KG1 (cell line): Measurements from ENCODE around the gene FBF1.
"Not testable (repeated sequence)": the region's sequence is repeated elsewhere in the genome, so short reads cannot be mapped to it uniquely, and the experiment has no call there.

Source experiments
- DNase-seq: peaks from one replicate; lab custom pipeline; 2025; lab: John Stamatoyannopoulos, UW

FBF1 gene, protein sequence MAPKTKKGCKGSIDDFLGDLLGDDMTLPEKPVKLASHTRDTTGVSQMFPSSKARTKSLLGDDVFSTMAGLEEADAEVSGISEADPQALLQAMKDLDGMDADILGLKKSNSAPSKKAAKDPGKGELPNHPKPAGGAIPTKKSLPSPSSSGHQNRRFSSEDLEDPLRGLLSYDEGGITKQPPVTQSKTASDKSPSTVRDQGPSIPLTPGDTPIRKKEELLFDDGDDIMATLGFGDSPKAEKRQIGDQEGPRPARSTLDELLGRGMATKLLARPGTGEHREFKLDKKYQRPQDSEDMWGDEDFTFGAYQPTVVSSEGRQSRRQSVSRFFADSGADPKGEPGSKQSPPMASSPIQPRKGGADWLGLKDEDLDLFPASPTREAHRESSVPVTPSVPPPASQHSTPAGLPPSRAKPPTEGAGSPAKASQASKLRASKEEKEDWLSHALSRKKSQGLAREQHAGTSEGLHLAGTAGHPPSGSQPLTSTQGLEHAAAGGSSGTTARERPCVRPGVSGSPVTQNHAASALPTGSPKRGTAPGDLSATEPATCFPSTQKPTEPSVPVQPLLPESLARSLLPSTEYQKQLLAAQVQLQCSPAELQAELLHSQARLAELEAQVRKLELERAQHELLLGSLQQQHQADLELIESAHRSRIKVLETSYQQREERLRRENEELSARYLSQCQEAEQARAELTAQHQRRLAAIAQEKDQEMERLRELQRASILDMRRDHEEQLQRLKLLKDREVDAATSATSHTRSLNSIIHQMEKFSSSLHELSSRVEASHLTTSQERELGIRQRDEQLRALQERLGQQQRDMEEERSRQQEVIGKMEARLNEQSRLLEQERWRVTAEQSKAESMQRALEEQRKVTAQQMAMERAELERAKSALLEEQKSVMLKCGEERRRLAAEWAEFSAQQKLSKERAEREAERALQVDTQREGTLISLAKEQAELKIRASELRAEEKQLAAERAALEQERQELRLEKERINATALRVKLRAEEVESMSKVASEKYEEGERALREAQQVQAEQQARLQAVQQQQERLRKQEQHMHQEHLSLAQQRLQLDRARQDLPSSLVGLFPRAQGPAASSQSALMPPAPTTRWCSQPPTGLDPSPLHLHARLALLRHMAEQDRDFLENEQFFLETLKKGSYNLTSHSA

DNA sequence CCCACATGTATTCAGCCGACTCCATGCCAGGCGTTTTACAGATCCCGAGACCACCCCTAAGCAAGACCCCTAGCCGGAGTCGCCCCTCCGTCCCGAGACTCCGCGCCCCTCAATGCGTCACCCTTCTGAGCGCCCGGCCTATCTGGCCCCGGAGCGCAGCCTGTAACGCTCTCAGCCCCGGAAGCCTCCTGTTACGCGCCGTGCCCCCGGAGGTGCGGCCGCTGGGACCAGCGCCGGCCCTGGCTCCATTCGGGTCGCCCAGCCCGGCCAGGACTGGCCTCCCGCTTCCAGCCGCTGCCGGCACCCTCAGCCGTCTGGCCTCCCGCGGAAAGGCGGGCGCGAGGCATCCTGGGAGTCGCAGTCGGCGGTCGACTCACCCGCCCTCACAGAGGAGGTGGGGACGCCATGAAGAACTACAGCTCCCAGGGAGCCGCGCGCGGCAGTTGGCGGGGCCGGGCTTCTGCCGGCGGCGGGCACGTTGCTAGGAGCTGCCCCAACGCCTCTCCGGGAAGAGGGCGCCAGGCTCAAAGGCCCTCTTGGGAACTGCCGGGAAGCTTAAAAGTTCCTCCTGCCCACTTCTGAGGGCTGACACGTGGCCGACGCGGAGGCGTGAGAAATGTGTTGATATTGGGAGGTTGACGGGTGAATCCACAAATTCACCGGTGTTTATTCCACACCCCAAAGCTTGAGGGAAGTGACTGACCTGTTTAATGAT is at the start of gene FBF1:
FBF1 (minus strand) TSS at position 316 of the 715 bp plus-strand sequence. CDS start 2,893 bp downstream, outside the sequence.
- peak; percentile 74 for DNase-seq

- no peak for DNase-seq
These were observed 46.2 kb upstream of the FBF1 start for GRCh38 chr17:75987041-75987440.

DNA sequence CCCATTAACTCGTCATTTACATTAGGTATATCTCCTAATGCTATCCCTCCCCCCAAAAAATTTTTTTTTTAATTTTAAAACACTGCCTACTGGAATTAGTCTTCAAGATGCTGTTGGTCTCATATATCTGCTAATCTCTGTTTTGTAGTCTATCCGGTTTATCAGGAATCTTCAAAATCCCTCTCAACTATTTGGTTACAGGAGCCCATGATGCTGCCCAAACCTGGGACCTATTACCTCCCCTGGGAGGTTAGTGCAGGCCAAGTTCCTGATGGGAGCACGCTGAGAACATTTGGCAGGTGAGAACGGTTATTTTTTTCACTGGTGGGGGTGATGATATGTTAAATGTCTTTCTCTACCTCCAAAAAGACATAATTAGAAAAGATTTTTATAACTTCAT is 45.1 kb upstream of the FBF1 start:
- DNase-seq: no peak

- no peak for DNase-seq
These were observed 42.8 kb upstream of the FBF1 start for GRCh38 chr17:75983501-75984181.

- no peak for DNase-seq
These were observed 40.3 kb upstream of the FBF1 start for GRCh38 chr17:75981019-75981615.

- no peak for DNase-seq
These were observed 39.6 kb upstream of the FBF1 start for GRCh38 chr17:75980188-75981018.

DNA sequence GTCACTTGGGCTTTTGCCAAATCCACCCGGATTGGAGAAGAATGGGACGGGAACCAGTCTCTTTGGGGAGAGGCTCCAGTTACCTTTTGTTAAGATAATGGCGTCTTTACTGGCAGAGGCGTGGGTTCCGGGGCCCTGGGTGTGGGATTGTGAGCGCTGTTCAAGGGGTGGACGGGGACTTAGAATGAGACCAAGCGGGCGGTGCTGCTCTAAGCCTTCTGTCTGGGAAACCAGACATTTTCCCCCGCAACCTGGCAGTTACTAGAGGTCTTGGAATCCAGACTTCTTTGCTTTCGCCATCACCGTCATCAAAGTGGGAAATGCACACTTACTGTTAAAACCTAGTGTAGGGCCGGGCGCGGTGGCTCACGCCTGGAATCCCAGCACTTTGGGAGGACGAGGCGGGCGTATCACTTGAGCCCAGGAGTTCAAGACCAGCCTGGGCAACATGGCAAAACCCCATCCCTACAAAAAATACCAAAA is 38.9 kb upstream of the FBF1 start:
- no peak for DNase-seq

DNA sequence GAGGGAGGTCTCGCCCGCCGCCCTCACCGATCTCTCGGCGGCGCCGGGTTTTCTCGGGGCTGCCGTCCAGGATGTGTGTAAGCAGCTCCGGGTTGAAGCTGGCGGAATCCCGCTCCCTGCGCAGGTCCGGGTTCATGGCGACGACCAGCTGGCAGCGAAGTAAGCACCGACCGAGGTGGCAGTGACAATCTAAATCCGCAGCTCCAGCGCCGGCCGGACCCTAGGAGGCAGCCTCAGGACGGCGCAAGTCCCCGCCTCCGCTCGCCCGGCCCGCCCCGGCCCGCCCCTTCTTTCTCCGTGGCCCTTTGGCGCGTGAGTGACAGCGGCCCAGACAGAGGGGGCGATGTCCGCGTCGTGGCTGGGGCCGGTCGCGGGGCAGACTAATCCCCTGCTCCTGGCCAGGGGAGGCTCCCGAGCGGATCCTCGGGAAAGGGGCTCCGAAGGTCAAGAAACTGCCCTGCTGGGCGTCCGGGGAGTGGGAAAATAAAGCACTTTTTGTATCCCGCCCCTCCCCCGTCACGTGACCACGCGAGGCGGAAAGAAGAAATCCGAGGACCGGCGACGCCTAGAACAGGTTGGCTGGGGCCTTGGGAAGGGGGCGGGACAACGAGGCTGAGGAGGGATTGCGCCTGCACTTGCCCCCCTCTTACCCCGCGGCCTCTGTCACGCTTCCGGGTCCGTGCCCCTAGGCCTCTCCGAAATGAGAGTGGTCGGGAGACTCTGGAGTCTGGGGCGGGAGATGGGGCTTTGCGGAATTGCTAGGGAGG is 38.3 kb upstream of the FBF1 start, which contains the start of the genes ACOX1 and TEN1:
ACOX1 (minus strand) TSS at position 229 of the 767 bp plus-strand sequence; CDS start at position 136, 93 bp downstream.
TEN1 (plus strand) TSS at position 303 of the 767 bp plus-strand sequence. CDS start 6,953 bp downstream, outside the sequence.
- DNase-seq: peak; percentile 96

GRCh38 chr17:75976175-75976848 is 35.5 kb upstream of the FBF1 start:
- DNase-seq: no peak

DNA sequence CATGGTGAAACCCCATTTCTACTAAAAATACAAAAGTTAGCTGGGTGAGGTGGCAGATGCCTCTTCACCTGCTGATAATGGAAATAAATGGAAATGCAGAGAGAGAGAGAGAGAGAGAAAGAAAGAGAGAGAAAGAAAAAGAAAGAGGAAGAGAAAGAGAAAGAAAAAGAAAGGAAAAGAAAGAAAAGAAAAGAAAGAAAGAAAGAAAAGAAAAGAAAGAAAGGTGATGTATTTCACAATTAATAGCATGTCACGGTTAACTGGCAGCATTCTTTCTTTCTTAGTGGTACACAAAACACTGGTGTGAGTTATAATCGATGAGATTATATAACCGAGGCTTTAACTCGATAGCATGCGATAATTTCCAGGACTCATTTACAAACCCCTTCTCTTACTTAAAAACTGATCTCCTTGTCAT is 34.9 kb upstream of the FBF1 start:
- DNase-seq: no peak

DNA sequence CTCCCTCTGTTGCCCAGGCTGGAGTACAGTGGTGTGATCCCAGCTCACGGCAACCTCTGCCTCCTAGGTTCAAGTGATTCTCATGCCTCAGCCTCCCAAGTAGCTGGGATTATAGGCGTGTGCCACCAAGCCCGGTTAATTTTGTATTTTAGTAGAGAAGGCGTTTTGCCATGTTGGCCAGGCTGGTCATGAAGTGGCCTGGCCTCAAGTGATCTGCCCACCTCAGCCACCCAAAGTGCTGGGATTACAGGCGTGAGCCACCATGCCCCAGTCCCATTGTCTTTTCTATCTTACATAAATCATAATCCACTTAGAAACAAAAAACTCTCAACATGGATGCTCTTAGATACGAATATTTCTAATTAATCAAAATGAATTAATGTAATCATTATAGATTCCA is 34.3 kb upstream of the FBF1 start:
- DNase-seq: not testable (repeated sequence)

GRCh38 chr17:75970626-75971025 is 29.8 kb upstream of the FBF1 start:
- DNase-seq: no peak

DNA sequence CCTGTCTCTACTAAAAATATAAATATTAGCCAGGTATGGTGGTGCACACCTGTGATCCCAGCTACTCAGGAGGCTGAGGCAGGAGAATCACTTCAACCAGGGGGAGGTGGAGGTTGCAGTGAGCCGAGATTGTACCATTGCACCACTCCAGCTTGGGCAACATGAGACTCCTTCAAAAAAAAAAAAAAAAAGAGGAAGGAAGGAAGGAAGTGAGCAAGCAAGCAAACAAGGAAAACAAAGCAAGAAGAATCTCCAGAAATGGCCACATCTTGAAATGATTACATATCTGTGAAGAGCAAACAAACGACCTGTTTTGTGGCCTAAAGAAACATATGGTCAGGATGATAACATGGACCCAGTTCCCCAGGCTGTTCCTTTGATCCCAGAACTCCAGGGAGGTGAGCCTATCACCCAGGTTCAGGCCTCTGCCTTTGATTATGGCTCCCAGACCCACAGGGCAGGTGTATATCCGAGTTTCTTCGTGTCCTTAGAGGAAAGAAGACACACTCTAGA is 29.2 kb upstream of the FBF1 start:
- no peak for DNase-seq

GRCh38 chr17:75969044-75969443 is 28.2 kb upstream of the FBF1 start:
- not testable (repeated sequence) for DNase-seq

DNA sequence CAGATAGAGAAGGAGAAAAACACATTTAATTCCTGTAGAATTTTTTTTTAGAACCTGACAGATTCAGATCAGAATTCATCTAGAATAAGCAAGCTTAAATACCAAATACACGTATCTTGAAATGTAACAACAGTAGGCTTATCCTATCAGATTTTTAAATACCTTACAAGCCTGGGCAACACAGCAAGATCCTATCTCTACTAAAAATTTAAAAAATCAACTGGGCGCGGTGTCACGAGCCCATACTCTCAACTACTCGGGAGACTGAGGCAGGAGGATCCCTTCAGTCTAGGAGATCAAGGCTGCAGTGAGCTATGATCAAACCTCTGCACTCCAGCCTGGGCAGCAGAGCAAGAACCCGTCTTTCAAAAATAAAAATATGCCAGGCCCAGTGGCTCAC is 24.6 kb upstream of the FBF1 start:
- DNase-seq: no peak

DNA sequence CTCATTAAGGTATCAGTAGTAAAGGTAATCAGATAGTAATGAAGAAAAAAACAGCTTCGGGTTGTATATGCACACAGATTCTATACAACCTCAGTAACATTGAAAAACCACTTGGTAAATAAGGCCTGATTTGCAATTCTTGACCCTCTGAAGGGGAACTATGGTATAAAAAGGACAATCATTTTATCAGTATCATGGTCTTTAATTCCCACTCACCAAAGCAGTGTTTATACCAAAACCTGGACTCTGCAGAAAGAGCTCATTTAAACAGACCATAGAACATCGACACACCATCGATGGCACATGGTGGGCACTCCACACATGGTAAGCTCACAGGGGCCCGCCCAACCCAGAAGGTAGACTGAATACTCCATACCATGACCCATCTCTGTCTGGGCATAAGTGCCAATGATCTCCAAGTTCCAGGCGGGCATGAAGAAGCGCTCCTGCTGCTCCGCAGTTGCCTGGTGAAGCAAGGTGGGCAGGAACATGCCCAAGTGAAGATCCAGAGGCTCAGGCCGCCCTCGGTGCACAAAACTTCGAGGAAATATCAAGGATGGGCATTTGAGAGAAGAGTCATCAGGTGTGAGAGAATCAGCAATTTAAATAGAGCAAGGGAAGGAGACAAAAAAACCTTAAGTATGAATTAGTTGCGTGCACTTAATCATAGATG is 19.1 kb upstream of the FBF1 start:
- no peak for DNase-seq
